OCI-LY1 (cell line): ENCODE measurements around the gene LGR4.

ENCODE experiments used
- CTCF ChIP-seq: fragments of 200-600 bp; sonication (generic), shearing (Covaris generic); IDR thresholded peaks from 2 replicates; pipeline ENCODE4 v1.5.1; 2017; ENCODE audit warnings: mild to moderate bottlenecking, antibody characterized with exemption, low read length, moderate library complexity, mixed read lengths
- EZH2 ChIP-seq: fragments of 200-600 bp; sonication (generic), shearing (Covaris generic); IDR thresholded peaks from 2 replicates; pipeline ENCODE4 v1.8.0; 2017; ENCODE audit warnings: borderline replicate concordance, mixed run types, mild to moderate bottlenecking, antibody characterized with exemption, low read length, moderate library complexity, mixed read lengths

GRCh38 chr11:27518518-27518917 lies 45.9 kb upstream of the LGR4 start:
- TF ChIP-seq CTCF, result no peak
- TF ChIP-seq EZH2, result no peak
